HG03108 (cell line): Measurements from ENCODE around the gene UNC13D.
"Not testable (repeated sequence)": the region's sequence is repeated elsewhere in the genome, so short reads cannot be mapped to it uniquely, and the experiment has no call there.

Experiments used
- ATAC-seq: cut with Tn5 transposase; IDR thresholded peaks from one replicate; pipeline ENCODE4 v1.9.1; 2021; ENCODE audit warnings: moderate library complexity; ENCODE audit not compliant: unreplicated experiment

Gene UNC13D

GRCh38 chr17:75807861-75808260 lies 36.3 kb downstream of the UNC13D start:
- no peak for ATAC-seq

GRCh38 chr17:75806822-75807500 lies 37.2 kb downstream of the UNC13D start:
- ATAC-seq: no peak

GRCh38 chr17:75803883-75804282 lies 40.3 kb downstream of the UNC13D start:
- no peak for ATAC-seq

GRCh38 chr17:75799402-75799801 lies 44.8 kb downstream of the UNC13D start:
- ATAC-seq: no peak

DNA sequence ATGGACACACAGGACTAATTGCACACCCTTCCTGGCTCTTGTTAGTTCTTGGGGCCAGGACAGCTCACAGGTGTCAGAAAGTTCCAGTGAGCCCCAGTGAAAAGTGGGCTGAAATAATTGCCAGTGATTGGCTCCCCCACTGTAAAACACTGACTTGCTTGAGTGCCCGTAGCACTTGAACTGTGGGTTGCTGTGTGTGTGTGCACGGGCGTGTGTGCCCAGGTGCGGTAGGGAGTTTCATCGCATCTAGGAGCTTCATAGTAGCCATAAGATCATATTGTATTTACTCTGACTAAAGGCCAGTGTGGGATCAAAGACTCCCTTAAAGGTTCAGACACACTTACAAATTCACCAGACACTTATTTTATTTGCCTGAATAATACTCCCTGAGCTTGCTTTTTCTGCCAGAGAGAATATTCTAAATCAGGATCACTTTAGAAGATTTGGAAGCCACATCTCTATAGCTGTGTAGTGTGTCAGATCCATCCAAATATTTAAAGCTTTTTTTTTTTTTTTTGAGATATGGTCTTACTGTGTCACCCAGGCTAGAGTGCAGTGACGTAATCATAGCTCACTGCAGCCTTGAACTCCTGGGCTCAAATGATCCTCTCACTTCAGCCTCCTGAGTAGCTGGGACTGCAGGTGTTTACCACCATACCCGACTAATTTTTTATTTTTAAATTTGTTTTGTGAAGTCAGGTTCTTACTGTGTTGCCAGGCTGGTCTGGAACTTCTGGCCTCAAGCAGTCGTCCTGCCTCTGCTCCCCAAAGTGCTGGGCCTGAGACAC lies 48.2 kb downstream of the UNC13D start:
- no peak for ATAC-seq

DNA sequence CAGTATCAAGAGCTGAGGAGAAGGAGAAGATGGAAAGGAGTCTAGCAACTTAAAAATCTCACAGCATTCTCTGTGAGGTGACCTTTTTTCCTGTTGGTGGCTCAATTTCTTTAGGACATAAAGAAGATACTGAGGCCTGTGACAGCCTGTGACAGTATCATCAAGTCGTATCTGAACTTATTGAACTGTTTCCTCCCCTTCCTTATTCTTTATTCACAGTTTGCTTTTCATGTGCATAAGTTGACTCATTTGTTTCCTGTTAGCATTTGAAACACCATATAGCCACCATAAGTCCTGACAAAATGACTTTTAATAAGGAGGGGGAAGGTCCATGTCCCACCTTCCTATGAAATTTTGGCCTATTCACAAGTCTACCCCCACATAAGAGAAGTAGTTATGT lies 50.7 kb downstream of the UNC13D start:
- no peak for ATAC-seq

GRCh38 chr17:75791254-75791653 lies 53.0 kb downstream of the UNC13D start:
- no peak for ATAC-seq

DNA sequence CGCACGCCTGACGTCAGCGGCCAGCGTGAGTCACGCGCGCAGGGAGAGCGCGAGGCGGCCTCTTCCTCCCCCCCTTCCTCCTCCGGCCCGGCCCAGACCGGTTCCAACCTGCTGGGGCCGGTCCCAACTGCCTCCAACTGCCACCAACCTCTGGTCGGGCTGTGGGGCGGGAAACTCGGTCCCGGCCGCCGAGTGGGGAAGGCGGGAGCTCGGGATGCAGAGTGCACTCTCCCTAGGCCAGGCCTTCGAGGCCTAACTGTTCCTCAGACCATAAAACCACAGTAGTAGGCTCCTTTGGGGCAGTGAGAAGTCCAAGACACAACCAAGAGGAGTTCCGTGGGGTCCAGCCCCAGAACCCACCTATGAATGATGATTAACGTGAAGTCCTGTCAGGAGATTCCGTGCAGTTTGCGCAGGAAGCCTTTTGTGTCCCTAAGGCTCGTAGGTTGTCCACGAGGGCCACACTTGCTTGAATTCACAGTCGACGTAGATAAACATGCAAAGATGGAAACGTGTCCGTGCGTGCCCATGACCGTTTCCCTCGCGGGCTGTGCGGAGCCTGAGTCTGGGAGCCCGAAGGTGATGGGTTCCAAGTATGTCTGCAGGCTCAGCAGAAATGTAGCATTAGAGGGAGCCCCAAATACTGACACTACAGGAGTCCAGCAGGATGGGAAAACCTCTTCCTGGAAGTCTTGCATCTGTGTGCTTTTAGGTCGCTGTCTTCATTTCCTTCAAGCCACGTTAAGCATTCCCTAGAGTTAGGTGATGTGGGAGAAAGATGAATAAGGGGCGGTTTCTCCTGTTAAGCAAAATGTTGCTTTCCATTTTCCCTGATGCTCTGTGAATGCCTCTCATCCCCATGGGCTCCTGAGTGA lies 59.0 kb downstream of the UNC13D start:
- ATAC-seq: peak; percentile 45

- ATAC-seq: peak; percentile 49
Observed at GRCh38 chr17:75784473-75785015, 59.7 kb downstream of the UNC13D start, which contains the start of gene UNK. UNK (plus strand) TSS chr17:75784806; CDS start chr17:75784881, 75 bp downstream.

- ATAC-seq: no peak
Observed at GRCh38 chr17:75783803-75784472, 60.3 kb downstream of the UNC13D start.

GRCh38 chr17:75783069-75783783 lies 61.0 kb downstream of the UNC13D start:
- ATAC-seq: no peak

DNA sequence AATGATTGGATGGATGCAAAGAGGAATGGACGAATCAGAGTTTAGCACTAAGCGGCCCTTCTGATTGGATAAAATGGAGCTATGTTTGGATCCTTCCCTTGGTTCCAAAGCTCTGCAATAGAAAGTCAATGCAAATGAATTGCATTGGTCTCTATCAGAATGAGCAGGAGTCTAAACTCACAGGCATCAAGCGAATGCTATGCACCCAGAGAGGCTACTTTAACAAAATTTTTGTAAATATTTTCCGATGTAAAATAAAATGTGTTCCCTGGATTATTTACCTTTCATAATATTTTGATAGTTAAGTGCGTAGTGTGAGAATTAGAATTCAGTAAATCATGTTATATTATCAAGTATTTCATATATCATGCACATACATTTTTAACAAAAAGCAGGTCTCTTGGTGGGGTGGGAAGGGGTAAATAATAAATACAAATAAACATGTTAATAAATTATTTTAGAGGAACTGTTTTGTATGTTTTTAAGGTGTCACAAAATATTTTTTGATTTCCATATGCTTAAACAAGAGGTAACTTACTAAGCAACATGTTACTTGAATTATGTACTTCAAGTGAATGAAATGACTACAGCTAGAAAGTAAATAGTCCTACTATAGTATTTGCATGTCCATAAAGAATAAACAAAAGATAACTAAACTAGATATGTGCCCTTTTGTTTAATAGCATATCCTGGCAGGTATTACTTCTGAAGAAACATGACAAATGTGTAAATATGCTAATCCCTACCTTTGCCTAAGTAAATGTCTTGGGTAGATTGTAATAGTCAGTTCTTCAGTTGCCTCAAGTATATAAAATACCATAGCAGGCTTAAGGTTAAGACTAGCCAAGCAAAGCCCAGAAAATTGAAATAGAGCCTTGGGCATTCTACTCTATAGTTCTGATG lies 64.0 kb downstream of the UNC13D start:
- no peak for ATAC-seq

DNA sequence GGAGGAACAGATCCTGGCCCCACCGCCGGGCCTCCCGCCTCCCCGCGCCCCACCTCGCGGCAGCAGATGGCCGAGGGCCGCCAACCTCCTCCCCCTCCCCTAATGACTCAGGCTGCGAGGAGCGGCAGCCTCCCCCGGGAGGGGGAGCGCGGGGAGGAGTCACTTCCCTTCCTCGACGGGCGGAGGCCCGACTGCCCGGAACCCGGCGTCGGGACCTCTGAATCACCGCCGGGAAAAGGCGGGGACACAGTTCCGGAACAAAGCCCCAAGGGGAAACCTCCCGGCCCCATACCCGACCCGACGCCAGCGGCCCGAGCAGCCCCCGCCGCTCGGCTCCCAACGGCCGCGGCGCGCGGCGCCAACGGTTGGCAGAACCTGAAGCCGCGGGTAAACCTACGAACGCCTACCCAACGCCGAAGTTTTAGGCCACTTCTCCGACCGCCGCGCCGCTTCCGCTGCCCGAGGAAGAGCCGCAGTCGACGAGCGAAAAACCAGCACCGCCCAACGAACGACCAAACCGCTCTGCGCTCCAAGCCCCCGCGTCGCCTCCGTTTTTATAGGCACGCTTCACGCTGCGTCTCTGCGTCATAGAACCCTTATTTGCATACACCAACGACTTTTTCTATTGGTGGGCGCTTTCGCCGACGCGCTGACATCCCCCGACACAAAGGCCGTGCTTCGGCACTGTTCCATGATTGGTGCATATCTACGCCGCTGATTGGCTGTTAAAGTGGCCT lies 64.8 kb downstream of the UNC13D start:
- peak; percentile 69 for ATAC-seq

DNA sequence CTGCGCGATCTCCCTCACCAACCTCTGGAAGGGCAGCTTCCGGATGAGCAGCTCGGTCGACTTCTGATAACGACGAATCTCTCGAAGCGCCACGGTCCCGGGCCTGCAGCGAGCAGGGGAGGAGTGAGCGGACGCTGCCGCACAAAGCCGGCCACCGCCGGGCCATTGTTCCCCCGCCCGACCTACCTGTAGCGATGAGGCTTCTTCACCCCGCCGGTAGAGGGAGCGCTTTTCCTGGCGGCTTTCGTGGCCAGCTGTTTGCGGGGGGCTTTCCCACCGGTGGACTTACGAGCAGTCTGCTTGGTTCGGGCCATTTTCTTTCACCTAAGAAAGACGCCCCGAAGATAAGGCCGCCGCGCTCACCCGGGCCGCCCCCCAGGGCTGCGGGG lies 65.3 kb downstream of the UNC13D start:
- ATAC-seq: peak; percentile 5

DNA sequence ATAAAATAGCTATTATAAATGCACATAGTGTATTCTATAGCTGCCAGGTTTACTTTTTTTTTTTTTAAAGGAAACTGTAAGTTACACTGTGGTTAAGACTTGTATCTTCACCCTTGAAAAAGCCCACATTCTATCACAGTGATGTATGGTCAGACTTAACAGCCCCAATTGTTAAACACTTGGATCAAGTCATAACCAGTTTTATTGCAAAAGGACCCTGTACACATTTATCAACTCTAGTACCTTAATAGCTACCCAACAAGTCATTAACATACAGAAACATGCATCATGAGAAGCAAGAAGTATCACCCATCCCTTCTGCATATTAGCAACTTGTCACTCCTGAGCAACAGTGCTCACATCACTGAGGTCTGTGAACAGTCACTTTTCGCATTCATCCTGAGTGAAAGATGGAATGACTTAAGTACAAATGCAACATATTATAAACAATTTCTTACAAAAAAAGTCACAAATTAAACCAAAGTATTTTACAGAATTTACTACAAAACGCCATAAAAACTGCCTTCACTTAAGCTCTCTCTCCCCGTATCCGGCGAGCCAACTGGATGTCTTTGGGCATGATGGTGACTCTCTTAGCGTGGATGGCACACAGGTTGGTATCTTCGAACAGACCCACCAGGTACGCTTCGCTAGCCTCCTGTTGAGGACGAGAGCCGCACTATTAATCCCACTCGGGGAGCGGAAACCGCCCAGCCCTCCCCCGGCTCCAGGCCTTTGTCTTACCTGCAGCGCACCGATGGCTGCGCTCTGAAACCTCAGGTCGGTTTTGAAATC lies 65.9 kb downstream of the UNC13D start:
- ATAC-seq: not testable (repeated sequence)

DNA sequence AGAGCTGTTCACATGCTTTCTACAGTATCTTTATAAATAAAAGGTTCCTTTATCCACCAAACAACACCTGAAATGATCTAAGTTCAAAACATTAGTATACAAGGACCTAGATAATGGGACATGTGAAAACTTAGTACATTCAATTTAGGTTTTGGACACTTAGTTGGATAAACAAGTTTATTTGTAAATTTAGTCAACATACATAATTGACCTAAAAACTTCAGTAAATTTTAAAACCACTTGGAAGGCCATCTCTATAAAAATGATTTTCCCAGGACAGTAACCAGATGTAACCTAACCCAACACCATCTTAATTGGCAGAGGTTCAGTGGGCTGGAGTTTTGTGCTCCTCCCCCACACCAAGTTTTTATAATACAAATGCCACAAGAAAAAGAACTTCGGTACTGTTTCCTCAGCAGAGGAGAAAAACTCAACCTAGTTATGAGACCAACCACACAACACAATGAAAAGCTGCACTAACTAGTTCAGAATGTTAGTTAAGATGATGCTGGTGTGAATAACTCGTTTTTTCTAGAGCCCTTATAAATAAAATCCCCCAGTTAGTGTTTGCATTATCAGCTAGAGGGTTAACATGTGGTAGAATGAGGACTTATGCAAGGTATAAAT lies 66.8 kb downstream of the UNC13D start:
- ATAC-seq: no peak
